ENCODE results near the gene CCDC12.

CCDC12 gene

DNA sequence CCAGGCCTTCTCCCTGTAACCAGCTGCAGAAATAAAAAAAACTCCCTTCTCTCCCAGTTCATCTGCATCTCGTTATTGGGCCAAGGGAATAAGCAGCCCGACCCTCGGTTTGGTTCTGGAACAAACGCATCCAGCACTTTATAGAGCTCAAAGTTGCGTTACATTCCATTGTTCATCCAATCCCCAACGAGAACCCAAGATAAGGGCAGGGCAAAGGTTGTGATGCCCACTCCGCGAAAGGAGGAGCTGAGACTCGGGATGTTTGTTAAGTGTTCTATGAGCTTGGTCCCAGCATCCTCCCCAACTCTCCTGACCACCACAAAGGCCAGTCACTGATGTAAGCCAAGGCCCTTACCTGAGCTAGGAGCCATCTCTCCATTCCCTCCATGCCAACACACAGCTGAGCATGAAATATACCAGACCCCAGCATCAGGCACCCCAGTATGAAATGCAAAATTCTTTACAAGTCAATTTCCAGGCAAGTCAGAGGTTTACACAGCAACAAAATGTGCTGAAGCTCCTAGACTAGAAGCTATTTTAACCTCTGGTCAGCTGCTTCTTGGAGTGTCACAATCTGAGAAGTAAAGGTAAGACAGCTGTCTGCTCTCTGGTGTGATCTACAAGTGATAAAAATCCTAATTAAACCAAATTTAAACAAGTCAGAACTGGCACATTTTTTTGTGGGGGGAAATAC, 17.9 kb downstream of the CCDC12 start:
- Histone ChIP-seq H3K4me1 (ENCODE audit: control insufficient read depth in 1 of 2, insufficient read depth in 2 of 2, low read length in 2 of 2) (peaks cover 77 to 78% of the 10 kb centered on the region in 2 donors), H3K9me3 (ENCODE audit: control insufficient read depth in 1 of 2, low read length in 2 of 2) (no peaks in the 10 kb centered on the region), H3K27me3 (ENCODE audit: control insufficient read depth in 1 of 2, insufficient read depth in 2 of 2, low read length in 2 of 2) (no peaks in the 10 kb centered on the region), H3K9ac (ENCODE audit: low read depth in 1 of 2, low read length in 2 of 2) (no peak overlapping the region), H3K4me3 (ENCODE audit: low read depth in 1 of 2, low read length in 2 of 2) (peak overlapping the region in 1 of 2 donors; percentile 19), H3K36me3 (ENCODE audit: control insufficient read depth in 1 of 2, insufficient read depth in 2 of 2, low read length in 2 of 2) (peaks cover 3 to 5% of the 10 kb centered on the region in 2 donors), H3K27ac (ENCODE audit: low read depth, low read length) (no peak overlapping the region)

DNA sequence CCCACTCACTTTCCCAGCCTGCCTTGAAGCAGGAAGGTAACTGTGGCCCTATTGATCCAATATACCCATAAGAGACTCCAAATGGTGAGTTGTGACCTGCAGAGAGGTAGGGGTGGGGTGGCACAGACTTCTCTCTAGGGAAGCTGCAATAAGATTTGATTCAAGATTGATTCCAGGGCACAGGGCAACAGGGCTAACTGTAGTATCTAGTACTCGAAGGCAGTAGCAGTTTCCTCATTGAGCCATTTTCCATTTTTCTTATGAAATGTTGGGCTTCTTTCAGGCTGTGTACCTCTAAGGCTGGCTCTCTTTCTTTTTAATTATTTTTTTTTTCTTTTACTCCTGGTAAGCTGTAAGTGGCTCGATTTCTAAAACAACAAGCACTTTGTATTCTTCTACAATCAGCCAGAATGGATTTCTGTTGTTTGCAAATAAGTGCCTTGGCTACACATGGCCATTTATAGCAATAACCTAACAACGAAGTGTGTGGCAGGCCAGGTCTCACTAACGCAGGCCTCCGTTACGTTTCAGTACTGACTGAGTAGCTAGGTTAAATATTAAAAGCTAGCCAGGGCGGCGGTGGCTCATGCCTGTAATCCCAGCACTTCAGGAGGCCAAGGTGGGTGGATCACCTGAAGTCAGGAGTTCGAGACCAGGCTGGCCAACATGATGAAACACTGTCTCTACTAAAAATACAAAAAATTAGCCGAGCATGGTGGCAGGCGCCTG, 19.3 kb downstream of the CCDC12 start:
- H3K4me1 ChIP-seq (ENCODE audit: control insufficient read depth in 1 of 2, insufficient read depth in 2 of 2, low read length in 2 of 2) = peaks cover 91% of the 10 kb centered on the region in 2 donors
- no peak overlapping the region for H3K4me3 ChIP-seq (ENCODE audit: low read depth in 1 of 2, low read length in 2 of 2)
- H3K9ac ChIP-seq (ENCODE audit: low read depth in 1 of 2, low read length in 2 of 2) = no peak overlapping the region
- no peaks in the 10 kb centered on the region for H3K9me3 ChIP-seq (ENCODE audit: control insufficient read depth in 1 of 2, low read length in 2 of 2)
- no peaks in the 10 kb centered on the region for H3K36me3 ChIP-seq (ENCODE audit: control insufficient read depth in 1 of 2, insufficient read depth in 2 of 2, low read length in 2 of 2)
- H3K27ac ChIP-seq (ENCODE audit: low read depth, low read length) = no peak overlapping the region
- H3K27me3 ChIP-seq (ENCODE audit: control insufficient read depth in 1 of 2, insufficient read depth in 2 of 2, low read length in 2 of 2) = no peaks in the 10 kb centered on the region

DNA sequence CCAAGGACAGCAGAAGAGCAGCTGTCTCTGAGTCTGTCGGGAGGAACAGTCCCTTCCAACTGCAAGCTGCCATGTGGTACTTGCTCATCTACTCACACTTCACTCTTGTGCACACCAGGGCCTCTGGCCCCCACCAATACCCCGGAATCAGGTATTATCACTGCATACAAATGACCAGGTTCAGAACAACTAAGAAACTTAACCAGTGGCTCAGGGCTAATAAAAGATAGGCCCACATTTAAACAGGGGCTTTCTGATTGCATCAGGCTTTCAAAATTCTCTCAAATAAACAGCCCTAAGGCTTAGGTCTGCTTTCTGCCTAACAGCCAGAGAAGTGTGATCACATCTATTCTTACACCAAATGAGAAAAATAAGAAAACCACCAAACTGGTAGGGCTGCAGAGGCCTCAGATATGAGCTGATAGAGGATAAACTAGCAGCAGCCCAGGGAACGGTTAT, 20.7 kb downstream of the CCDC12 start:
- no peaks in the 10 kb centered on the region for H3K36me3 ChIP-seq (ENCODE audit: control insufficient read depth in 1 of 2, insufficient read depth in 2 of 2, low read length in 2 of 2)
- H3K27ac ChIP-seq (ENCODE audit: low read depth, low read length) = no peak overlapping the region
- no peaks in the 10 kb centered on the region for H3K27me3 ChIP-seq (ENCODE audit: control insufficient read depth in 1 of 2, insufficient read depth in 2 of 2, low read length in 2 of 2)
- H3K9ac ChIP-seq (ENCODE audit: low read depth in 1 of 2, low read length in 2 of 2) = no peak overlapping the region
- no peak overlapping the region for H3K4me3 ChIP-seq (ENCODE audit: low read depth in 1 of 2, low read length in 2 of 2)
- H3K4me1 ChIP-seq (ENCODE audit: control insufficient read depth in 1 of 2, insufficient read depth in 2 of 2, low read length in 2 of 2) = peaks cover 87 to 89% of the 10 kb centered on the region in 2 donors
- H3K9me3 ChIP-seq (ENCODE audit: control insufficient read depth in 1 of 2, low read length in 2 of 2) = no peaks in the 10 kb centered on the region

DNA sequence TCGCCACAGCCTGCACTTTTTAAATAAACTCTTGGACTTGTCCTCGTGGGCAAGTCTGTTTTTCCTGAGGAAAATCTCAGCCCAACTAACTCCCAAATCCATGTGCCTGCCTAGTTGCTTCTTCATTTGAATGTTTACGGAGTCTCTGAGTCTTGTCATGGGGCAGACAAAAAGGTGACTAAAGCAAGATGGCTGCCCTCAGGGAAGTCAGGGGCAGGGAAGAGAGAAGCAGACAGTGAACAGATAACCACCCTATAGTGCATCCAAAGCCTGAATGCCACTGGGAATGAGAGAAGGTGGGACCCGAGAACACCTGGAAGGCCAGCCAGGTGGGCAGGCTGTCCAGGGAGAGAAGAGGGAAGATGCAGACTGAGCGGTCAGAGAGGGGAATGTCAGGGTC, 21.4 kb downstream of the CCDC12 start:
- Histone ChIP-seq H3K36me3 (ENCODE audit: control insufficient read depth in 1 of 2, insufficient read depth in 2 of 2, low read length in 2 of 2) (no peaks in the 10 kb centered on the region), H3K27ac (ENCODE audit: low read depth, low read length) (no peak overlapping the region), H3K4me3 (ENCODE audit: low read depth in 1 of 2, low read length in 2 of 2) (no peak overlapping the region), H3K9me3 (ENCODE audit: control insufficient read depth in 1 of 2, low read length in 2 of 2) (no peaks in the 10 kb centered on the region), H3K9ac (ENCODE audit: low read depth in 1 of 2, low read length in 2 of 2) (no peak overlapping the region), H3K27me3 (ENCODE audit: control insufficient read depth in 1 of 2, insufficient read depth in 2 of 2, low read length in 2 of 2) (no peaks in the 10 kb centered on the region), H3K4me1 (ENCODE audit: control insufficient read depth in 1 of 2, insufficient read depth in 2 of 2, low read length in 2 of 2) (peaks cover 84 to 87% of the 10 kb centered on the region in 2 donors)

DNA sequence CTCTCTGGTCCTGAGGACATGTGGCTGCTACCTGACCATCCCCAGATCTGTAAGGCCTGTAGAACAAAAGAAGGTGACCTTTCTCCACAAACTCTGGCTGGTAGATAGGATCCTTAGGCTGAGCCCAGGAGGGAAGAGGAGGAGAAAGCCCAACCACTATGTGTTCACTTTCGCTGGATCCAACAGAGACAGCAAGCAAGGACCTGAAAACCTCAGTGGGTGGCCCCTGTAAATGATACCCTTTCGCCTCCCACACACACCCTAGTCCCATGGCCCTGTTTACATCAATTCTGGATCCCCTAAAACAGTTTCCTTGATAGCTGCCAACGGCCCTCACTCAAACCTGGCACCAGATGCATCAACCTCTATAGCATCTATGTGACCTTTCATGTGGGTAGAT, 22.4 kb downstream of the CCDC12 start:
- no peaks in the 10 kb centered on the region for H3K36me3 ChIP-seq (ENCODE audit: control insufficient read depth in 1 of 2, insufficient read depth in 2 of 2, low read length in 2 of 2)
- H3K9ac ChIP-seq (ENCODE audit: low read depth in 1 of 2, low read length in 2 of 2) = no peak overlapping the region
- H3K9me3 ChIP-seq (ENCODE audit: control insufficient read depth in 1 of 2, low read length in 2 of 2) = no peaks in the 10 kb centered on the region
- H3K27ac ChIP-seq (ENCODE audit: low read depth, low read length) = no peak overlapping the region
- H3K4me1 ChIP-seq (ENCODE audit: control insufficient read depth in 1 of 2, insufficient read depth in 2 of 2, low read length in 2 of 2) = peaks cover 83 to 87% of the 10 kb centered on the region in 2 donors
- no peaks in the 10 kb centered on the region for H3K27me3 ChIP-seq (ENCODE audit: control insufficient read depth in 1 of 2, insufficient read depth in 2 of 2, low read length in 2 of 2)
- no peak overlapping the region for H3K4me3 ChIP-seq (ENCODE audit: low read depth in 1 of 2, low read length in 2 of 2)

DNA sequence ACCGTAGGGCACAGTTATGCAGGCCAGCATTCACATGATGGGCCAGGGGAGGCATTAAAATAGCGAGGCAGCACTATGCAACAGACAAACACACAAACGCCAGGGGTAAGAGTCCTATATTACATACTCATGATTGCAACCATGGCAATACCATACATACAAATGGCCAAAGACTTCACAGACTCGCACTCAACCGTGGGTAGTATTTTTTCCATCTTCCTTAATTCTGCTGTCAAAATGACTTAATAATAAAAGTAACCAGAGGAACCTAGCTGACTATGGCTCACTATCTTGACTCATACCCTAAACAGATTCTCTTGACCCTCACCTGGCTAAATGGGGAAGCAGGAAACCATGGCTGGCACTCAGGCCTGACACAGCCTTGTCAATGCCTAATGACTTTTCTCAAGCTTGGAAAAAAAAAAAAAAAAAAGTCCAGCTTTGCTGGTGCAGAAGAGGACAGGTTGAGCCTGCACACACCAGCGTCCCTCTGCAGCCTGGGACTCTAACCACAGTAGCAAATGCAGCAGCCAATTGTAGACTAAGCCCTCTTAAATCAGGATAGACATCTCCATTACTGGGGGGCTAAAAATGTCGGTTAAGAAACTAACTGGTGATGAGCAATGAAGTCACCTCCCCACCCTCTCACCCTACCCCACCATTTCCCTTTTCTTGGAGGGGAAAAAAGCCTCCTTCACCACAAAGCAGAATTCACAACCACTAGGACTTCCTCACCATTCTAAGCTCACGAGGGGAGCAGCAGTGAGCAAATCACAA, 23.1 kb downstream of the CCDC12 start:
- Histone ChIP-seq H3K4me3 (ENCODE audit: low read depth in 1 of 2, low read length in 2 of 2) (no peak overlapping the region), H3K9me3 (ENCODE audit: control insufficient read depth in 1 of 2, low read length in 2 of 2) (no peaks in the 10 kb centered on the region), H3K27ac (ENCODE audit: low read depth, low read length) (no peak overlapping the region), H3K9ac (ENCODE audit: low read depth in 1 of 2, low read length in 2 of 2) (no peak overlapping the region), H3K27me3 (ENCODE audit: control insufficient read depth in 1 of 2, insufficient read depth in 2 of 2, low read length in 2 of 2) (no peaks in the 10 kb centered on the region), H3K36me3 (ENCODE audit: control insufficient read depth in 1 of 2, insufficient read depth in 2 of 2, low read length in 2 of 2) (no peaks in the 10 kb centered on the region), H3K4me1 (ENCODE audit: control insufficient read depth in 1 of 2, insufficient read depth in 2 of 2, low read length in 2 of 2) (peaks cover 83 to 87% of the 10 kb centered on the region in 2 donors)

DNA sequence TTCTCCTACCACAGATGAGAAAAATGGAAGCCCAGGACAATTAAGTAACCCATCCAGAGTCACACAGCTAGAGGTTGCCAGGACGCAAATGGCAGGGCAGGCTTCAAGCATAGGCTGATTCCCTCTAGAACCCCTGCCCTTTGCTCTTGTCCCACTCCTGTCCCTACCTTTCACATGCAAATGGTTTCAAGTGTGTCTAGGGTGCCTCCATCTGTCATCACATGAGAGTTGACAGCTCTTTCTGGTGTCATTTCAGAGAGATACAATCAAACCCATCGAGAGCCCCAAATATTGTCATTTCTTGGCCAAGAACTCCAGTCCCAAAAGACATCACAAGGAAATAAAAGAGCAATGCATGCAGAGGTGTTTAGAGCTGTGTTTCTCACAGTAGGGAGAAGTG, 23.7 kb downstream of the CCDC12 start:
- Histone ChIP-seq H3K4me1 (ENCODE audit: control insufficient read depth in 1 of 2, insufficient read depth in 2 of 2, low read length in 2 of 2) (peaks cover 83 to 87% of the 10 kb centered on the region in 2 donors), H3K4me3 (ENCODE audit: low read depth in 1 of 2, low read length in 2 of 2) (no peak overlapping the region), H3K9ac (ENCODE audit: low read depth in 1 of 2, low read length in 2 of 2) (no peak overlapping the region), H3K9me3 (ENCODE audit: control insufficient read depth in 1 of 2, low read length in 2 of 2) (no peaks in the 10 kb centered on the region), H3K36me3 (ENCODE audit: control insufficient read depth in 1 of 2, insufficient read depth in 2 of 2, low read length in 2 of 2) (no peaks in the 10 kb centered on the region), H3K27ac (ENCODE audit: low read depth, low read length) (no peak overlapping the region), H3K27me3 (ENCODE audit: control insufficient read depth in 1 of 2, insufficient read depth in 2 of 2, low read length in 2 of 2) (no peaks in the 10 kb centered on the region)

DNA sequence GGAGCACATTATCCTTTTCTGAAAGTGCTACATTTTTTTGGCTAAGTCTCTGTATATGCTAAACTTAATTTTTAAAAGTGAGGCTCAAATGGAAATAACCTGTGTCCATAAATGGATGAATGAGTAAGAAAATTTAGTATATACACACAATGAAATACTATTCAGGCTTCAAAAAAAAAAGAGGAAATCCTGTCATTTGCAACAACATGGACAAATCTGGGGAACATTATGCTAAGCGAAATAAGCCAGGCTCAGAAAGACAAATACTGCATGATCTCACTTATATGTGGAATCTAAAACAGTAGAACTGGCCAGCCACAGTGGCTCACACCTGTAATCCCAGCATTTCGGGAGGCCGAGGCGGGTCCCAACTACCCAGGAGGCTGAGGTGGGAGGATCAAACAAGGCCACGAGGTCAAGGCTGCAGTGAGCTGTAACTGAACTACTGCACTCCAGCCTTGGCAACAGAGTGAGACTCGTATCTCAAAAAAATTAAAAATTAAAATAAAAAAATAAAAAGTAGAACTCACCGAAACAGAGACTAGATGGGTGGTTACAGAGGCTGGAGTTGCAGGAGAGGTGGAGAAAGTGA, 25.8 kb downstream of the CCDC12 start:
- no peak overlapping the region for H3K9ac ChIP-seq (ENCODE audit: low read depth in 1 of 2, low read length in 2 of 2)
- no peaks in the 10 kb centered on the region for H3K36me3 ChIP-seq (ENCODE audit: control insufficient read depth in 1 of 2, insufficient read depth in 2 of 2, low read length in 2 of 2)
- no peaks in the 10 kb centered on the region for H3K27me3 ChIP-seq (ENCODE audit: control insufficient read depth in 1 of 2, insufficient read depth in 2 of 2, low read length in 2 of 2)
- no peak overlapping the region for H3K4me3 ChIP-seq (ENCODE audit: low read depth in 1 of 2, low read length in 2 of 2)
- H3K27ac ChIP-seq (ENCODE audit: low read depth, low read length) = no peak overlapping the region
- H3K9me3 ChIP-seq (ENCODE audit: control insufficient read depth in 1 of 2, low read length in 2 of 2) = no peaks in the 10 kb centered on the region
- H3K4me1 ChIP-seq (ENCODE audit: control insufficient read depth in 1 of 2, insufficient read depth in 2 of 2, low read length in 2 of 2) = peaks cover 85 to 89% of the 10 kb centered on the region in 2 donors

DNA sequence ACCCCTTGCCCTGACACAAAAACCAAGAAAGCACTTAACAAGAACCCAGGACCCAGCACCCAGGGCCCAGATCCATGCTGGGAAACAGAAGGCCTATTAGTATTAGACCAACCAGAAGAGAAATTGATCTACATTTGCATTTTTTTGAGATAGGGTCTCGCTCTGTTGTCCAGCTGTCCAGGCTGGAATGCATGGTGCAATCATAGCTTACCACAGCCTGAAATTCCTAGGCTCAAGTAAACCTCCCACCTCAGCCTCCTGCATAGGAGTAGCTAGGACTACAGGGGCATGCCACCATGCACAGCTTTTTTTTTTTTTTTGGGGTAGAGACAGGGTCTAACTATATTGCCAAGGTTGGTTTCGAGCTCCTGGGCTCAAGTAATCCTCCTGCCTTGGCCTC, 26.4 kb downstream of the CCDC12 start:
- H3K4me1 ChIP-seq (ENCODE audit: control insufficient read depth in 1 of 2, insufficient read depth in 2 of 2, low read length in 2 of 2) = peaks cover 86 to 88% of the 10 kb centered on the region in 2 donors
- no peak overlapping the region for H3K4me3 ChIP-seq (ENCODE audit: low read depth in 1 of 2, low read length in 2 of 2)
- H3K36me3 ChIP-seq (ENCODE audit: control insufficient read depth in 1 of 2, insufficient read depth in 2 of 2, low read length in 2 of 2) = no peaks in the 10 kb centered on the region
- H3K27ac ChIP-seq (ENCODE audit: low read depth, low read length) = no peak overlapping the region
- no peaks in the 10 kb centered on the region for H3K9me3 ChIP-seq (ENCODE audit: control insufficient read depth in 1 of 2, low read length in 2 of 2)
- peak overlapping the region in 1 of 2 donors; percentile 34 for H3K9ac ChIP-seq (ENCODE audit: low read depth in 1 of 2, low read length in 2 of 2)
- no peaks in the 10 kb centered on the region for H3K27me3 ChIP-seq (ENCODE audit: control insufficient read depth in 1 of 2, insufficient read depth in 2 of 2, low read length in 2 of 2)

Measured in duodenal mucosa (tissue), 2 donors.